Tibial nerve (tissue), 4 donors: Measurements from ENCODE around the gene LEFTY1. TPM values are rescaled to one million over a fixed set of nuclear protein-coding genes. Genes with fewer than 3 reads are reported as not detected.

Experiments used
- DNase-seq, 2 donors: peaks; one replicate each; pipeline ENCODE4 v3.0.0-alpha.2; 2019; ENCODE audit warnings: low spot score in 2 of 2
- H3K27ac ChIP-seq, 4 donors: fragments of 200-600 bp; sonication (generic) in 3 of 4; one replicate each; pipeline ENCODE4 v1.5.1; 2017 to 2019; ENCODE audit warnings: mild to moderate bottlenecking in 1 of 4
- H3K27me3 ChIP-seq, 2 donors: fragments of 200-600 bp; sonication (generic) in 1 of 2; one replicate each; pipeline versions ENCODE4 v1.5.1 to v1.6.0; 2017 to 2019
- H3K36me3 ChIP-seq, 3 donors: fragments of 200-600 bp; sonication (generic); one replicate each; pipeline ENCODE4 v1.5.1; 2018 to 2019
- H3K4me1 ChIP-seq, 4 donors: fragments of 200-600 bp; sonication (generic) in 3 of 4; one replicate each; pipeline ENCODE4 v1.5.1; 2017 to 2019
- H3K4me3 ChIP-seq, 4 donors: fragments of 200-600 bp; sonication (generic) in 3 of 4; one replicate each; pipeline ENCODE4 v1.5.1; 2017 to 2019; ENCODE audit warnings: mild to moderate bottlenecking in 1 of 4, moderate library complexity in 1 of 4
- H3K9me3 ChIP-seq, 4 donors: fragments of 200-600 bp; sonication (generic) in 3 of 4; one replicate each; pipeline ENCODE4 v1.5.1; 2017 to 2019
- CTCF ChIP-seq, 5 experiments: fragments of 200-600 bp in 3 of 5; fragments of 450-650 bp in 2 of 5; sonication (generic) in 3 of 5; IDR thresholded peaks; one replicate each; pipeline ENCODE4 v1.5.1; 2016 to 2019; ENCODE audit warnings: antibody characterized with exemption in 5 of 5, mild to moderate bottlenecking in 3 of 5, moderate library complexity in 2 of 5
- EP300 ChIP-seq, 2 donors: sonication (generic); formaldehyde crosslinking; IDR thresholded peaks; one replicate each; pipeline ENCODE4 v1.6.1; 2017; ENCODE audit warnings: antibody characterized with exemption in 2 of 2, mild to moderate bottlenecking in 1 of 2
- POLR2A ChIP-seq, 2 donors: fragments of 450-650 bp; IDR thresholded peaks; one replicate each; pipeline ENCODE4 v1.6.1; 2017; ENCODE audit warnings: antibody characterized with exemption in 2 of 2, mild to moderate bottlenecking in 2 of 2, moderate library complexity in 2 of 2
- WGBS, 2 donors: methylation state at CpG; one replicate each; pipeline ENCODE4 v1.1.5; 2018; 5-methylcytosine and 5-hydroxymethylcytosine counted together
- total RNA-seq, 4 donors: library from RNA; depleted of rRNA; stranded (reverse); fragments of >200 nt; gene quantifications; one replicate each; pipeline ENCODE4 v1.1.0, GENCODE V29; 2016

Gene LEFTY1
- total RNA-seq, 4 donors from 2014 or later = 0.20 TPM; not detected in 3

GRCh38 chr1:225860876-225861441, 28.0 kb downstream of the LEFTY1 start:
- Histone ChIP-seq H3K4me3 (no peak overlapping the region), H3K4me1 (peaks cover 0 to 3% (median 0%) of the 10 kb centered on the region in 4 donors), H3K27me3 (no peaks in the 10 kb centered on the region), H3K9me3 (no peaks in the 10 kb centered on the region), H3K27ac (no peak overlapping the region), H3K36me3 (peaks cover 2 to 98% (median 20%) of the 10 kb centered on the region in 3 donors)
- TF ChIP-seq CTCF (IDR thresholded peaks at IDR 0.05) = no peak
- no peak for TF ChIP-seq EP300 (IDR thresholded peaks at IDR 0.05)
- no peak for TF ChIP-seq POLR2A (IDR thresholded peaks at IDR 0.05)
- 90 to 92% methylated on average over 7 of the region's 7 CpGs for WGBS, 2 donors
- DNase-seq = no peak

DNA sequence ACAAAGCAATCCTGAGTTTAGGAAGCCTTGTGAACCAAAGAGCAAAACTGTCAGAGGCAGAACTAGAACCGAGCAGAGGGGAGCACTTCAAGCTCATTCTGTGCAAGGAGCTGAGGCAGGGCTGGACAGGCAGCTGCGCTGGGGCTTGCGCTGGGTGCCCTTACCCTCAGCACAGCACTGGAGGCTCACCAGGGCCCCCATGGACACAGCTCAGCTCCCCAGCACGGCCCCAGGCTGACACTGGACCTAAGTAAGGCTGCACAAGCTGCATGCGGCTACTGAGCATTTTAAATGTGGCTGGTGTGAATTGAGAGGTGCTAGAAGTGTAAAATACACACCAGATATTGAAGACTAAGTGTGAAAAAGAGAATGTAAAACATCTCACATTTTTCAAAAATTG, 28.8 kb downstream of the LEFTY1 start:
- Histone ChIP-seq H3K36me3 (peaks cover 2 to 98% (median 15%) of the 10 kb centered on the region in 3 donors), H3K9me3 (no peaks in the 10 kb centered on the region), H3K4me1 (peaks cover 0 to 3% (median 0%) of the 10 kb centered on the region in 4 donors), H3K27me3 (no peaks in the 10 kb centered on the region), H3K4me3 (no peak overlapping the region), H3K27ac (no peak overlapping the region)
- no peak for DNase-seq
- WGBS, 2 donors = 89 to 91% methylated on average over 5 of the region's 5 CpGs
- no peak for TF ChIP-seq EP300 (IDR thresholded peaks at IDR 0.05)
- no peak for TF ChIP-seq POLR2A (IDR thresholded peaks at IDR 0.05)
- TF ChIP-seq CTCF (IDR thresholded peaks at IDR 0.05) = no peak

DNA sequence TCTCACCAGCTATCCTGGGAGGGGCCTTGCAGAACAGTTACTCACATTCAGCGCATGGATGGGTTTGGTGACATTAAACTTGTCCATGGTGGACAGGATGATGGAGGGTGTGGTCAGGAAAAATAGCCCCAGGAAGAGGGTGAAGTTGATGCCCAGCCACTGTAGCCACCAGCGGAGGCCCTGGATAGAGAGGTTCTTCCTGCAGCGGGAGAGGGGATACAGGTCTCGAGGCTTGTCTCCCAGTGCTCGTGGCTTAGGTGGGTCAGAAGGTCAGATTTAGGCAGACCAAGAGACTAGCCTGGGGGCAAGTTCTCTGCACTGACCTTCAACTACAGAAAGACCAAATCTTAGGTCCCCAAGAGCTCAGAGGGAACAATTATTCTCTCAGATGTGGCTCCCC, 29.8 kb downstream of the LEFTY1 start:
- DNase-seq = no peak
- WGBS, 2 donors = 90 to 91% methylated on average over 5 of the region's 5 CpGs
- Histone ChIP-seq H3K9me3 (no peaks in the 10 kb centered on the region), H3K4me3 (no peak overlapping the region), H3K36me3 (peaks cover 2 to 98% (median 15%) of the 10 kb centered on the region in 3 donors), H3K27ac (no peak overlapping the region), H3K27me3 (no peaks in the 10 kb centered on the region), H3K4me1 (no peaks in the 10 kb centered on the region)
- TF ChIP-seq CTCF (IDR thresholded peaks at IDR 0.05) = no peak
- TF ChIP-seq EP300 (IDR thresholded peaks at IDR 0.05) = no peak
- TF ChIP-seq POLR2A (IDR thresholded peaks at IDR 0.05) = no peak

DNA sequence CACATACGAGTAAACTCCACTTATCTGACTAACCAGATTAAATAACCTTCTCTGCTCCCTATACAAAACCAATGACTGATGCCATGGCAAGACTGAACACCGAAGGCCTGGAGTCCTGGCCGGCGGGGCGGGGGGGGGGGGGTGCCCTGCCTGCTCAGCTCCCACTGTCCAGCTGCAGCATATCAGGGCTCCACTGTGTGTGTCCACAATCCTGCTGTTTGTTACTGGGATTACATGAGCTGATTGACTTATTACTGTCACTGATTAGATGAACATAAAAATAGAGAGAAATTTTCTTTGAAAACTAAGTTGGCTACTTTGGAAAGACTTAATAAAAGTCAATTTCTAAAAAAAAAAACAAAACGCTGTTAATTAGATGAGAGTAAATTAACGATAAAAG, 31.7 kb downstream of the LEFTY1 start:
- WGBS, 2 donors = 63 to 71% methylated on average over 7 of the region's 7 CpGs
- Histone ChIP-seq H3K4me3 (no peak overlapping the region), H3K27me3 (no peaks in the 10 kb centered on the region), H3K36me3 (peaks cover 2 to 98% (median 17%) of the 10 kb centered on the region in 3 donors), H3K4me1 (peaks cover 0 to 3% (median 0%) of the 10 kb centered on the region in 4 donors), H3K27ac (no peak overlapping the region), H3K9me3 (no peaks in the 10 kb centered on the region)
- no peak for DNase-seq
- TF ChIP-seq POLR2A (IDR thresholded peaks at IDR 0.05) = no peak
- TF ChIP-seq CTCF (IDR thresholded peaks at IDR 0.05) = no peak
- no peak for TF ChIP-seq EP300 (IDR thresholded peaks at IDR 0.05)

- WGBS, 2 donors = 78 to 87% methylated on average over 10 of the region's 10 CpGs
Measured at GRCh38 chr1:225855503-225856300, 33.2 kb downstream of the LEFTY1 start.

More at GRCh38 chr1:225855503-225856300, 33.2 kb downstream of the LEFTY1 start:
- Histone ChIP-seq H3K36me3 (peaks cover 0 to 96% (median 5%) of the 10 kb centered on the region in 3 donors), H3K9me3 (no peaks in the 10 kb centered on the region), H3K4me1 (peaks cover 0 to 6% (median 0%) of the 10 kb centered on the region in 4 donors), H3K27ac (no peak overlapping the region), H3K27me3 (no peaks in the 10 kb centered on the region), H3K4me3 (no peak overlapping the region)
- no peak for TF ChIP-seq POLR2A (IDR thresholded peaks at IDR 0.05)
- TF ChIP-seq CTCF (IDR thresholded peaks at IDR 0.05) = no peak
- no peak for TF ChIP-seq EP300 (IDR thresholded peaks at IDR 0.05)
- no peak for DNase-seq
